B cell (primary cell): ENCODE data around the gene WWC1. TPM values are rescaled to one million over a fixed set of nuclear protein-coding genes. Genes with fewer than 3 reads are reported as not detected.

ENCODE experiments used
- ATAC-seq: fragments of 200-7000 bp; cut with Tn5 transposase; one replicate; pipeline ENCODE4 v1.10.0; 2021; ENCODE audit warnings: low read depth, mild to moderate bottlenecking, moderate number of reproducible peaks, moderate library complexity
- CTCF ChIA-PET: fragments of 350-600 bp; sonication (Branson Sonifier 250); formaldehyde crosslinking; loops from one replicate; lab custom pipeline; 2021; ENCODE audit warnings: antibody characterized with exemption, inconsistent platforms; lab: Charles Lee
- POLR2A ChIA-PET: fragments of 350-600 bp; sonication (Branson Sonifier 250); formaldehyde crosslinking; loops from one replicate; lab custom pipeline; 2021; ENCODE audit warnings: antibody characterized with exemption; lab: Charles Lee
- DNase-seq: peaks from one replicate; pipeline ENCODE4 v3.0.0; 2013
- H2AFZ ChIP-seq: 2 replicates; pipeline ENCODE4 v1.6.1; 2012; ENCODE audit warnings: mild to moderate bottlenecking, low read depth, low read length; ENCODE audit not compliant: insufficient read depth, poor library complexity, severe bottlenecking
- H3K27ac ChIP-seq, 2 donors: 1 replicate in 1 of 2; 2 replicates in 1 of 2; pipeline ENCODE4 v1.5.1; 2012 to 2013; ENCODE audit warnings: low read length in 2 of 2, mild to moderate bottlenecking in 2 of 2, moderate library complexity in 1 of 2
- H3K27me3 ChIP-seq, 4 experiments: fragments of 200-600 bp in 1 of 4; sonication (generic) in 1 of 4; replicated peaks in 1 of 4; 1 replicate in 2 of 4; 2 replicates in 2 of 4; pipeline versions ENCODE4 v1.6.1 to v1.7.0; 2013 to 2016; ENCODE audit warnings: low read length in 3 of 4, mild to moderate bottlenecking in 2 of 4, mixed read lengths in 1 of 4, moderate library complexity in 1 of 4; ENCODE audit not compliant: insufficient read depth in 4 of 4, control insufficient read depth in 3 of 4; ENCODE audit errors: control extremely low read depth in 1 of 4
- H3K36me3 ChIP-seq, 2 experiments: replicated peaks in 1 of 2; 1 replicate in 1 of 2; 2 replicates in 1 of 2; pipeline versions ENCODE4 v1.6.1 to v1.7.1; 2013; ENCODE audit warnings: low read length in 1 of 2; ENCODE audit not compliant: insufficient read depth in 2 of 2, control insufficient read depth in 1 of 2; ENCODE audit errors: control extremely low read depth in 1 of 2, extremely low read depth in 1 of 2
- H3K4me1 ChIP-seq, 2 donors: fragments of 200-600 bp in 1 of 2; sonication (generic) in 1 of 2; 1 replicate in 1 of 2; 2 replicates in 1 of 2; pipeline versions ENCODE4 v1.5.1 to v1.6.1; 2013 to 2017; ENCODE audit warnings: low read length in 2 of 2; ENCODE audit not compliant: control insufficient read depth in 2 of 2, insufficient read depth in 2 of 2
- H3K4me2 ChIP-seq: replicated peaks from 2 replicates; pipeline ENCODE3; 2012; ENCODE audit warnings: mild to moderate bottlenecking, low read depth, low read length; ENCODE audit not compliant: poor library complexity, severe bottlenecking
- H3K4me3 ChIP-seq, 5 experiments: fragments of 200-600 bp in 1 of 5; sonication (generic) in 1 of 5; 1 replicate in 3 of 5; 2 replicates in 2 of 5; pipeline versions ENCODE4 v1.5.1 to v1.7.0; 2011 to 2016; ENCODE audit warnings: low read length in 4 of 5, mild to moderate bottlenecking in 4 of 5, low read depth in 2 of 5, control low read depth in 1 of 5, moderate library complexity in 1 of 5; ENCODE audit not compliant: insufficient read depth in 1 of 5; ENCODE audit errors: control extremely low read depth in 1 of 5, extremely low read depth in 1 of 5
- H3K79me2 ChIP-seq: fragments of 200-600 bp; sonication (generic); one replicate; pipeline ENCODE4 v1.6.0; 2016; ENCODE audit warnings: low read length; ENCODE audit not compliant: control insufficient read depth, insufficient read depth
- H3K9ac ChIP-seq: fragments of 200-600 bp; sonication (generic); 2 replicates; pipeline ENCODE4 v1.6.1; 2017; ENCODE audit warnings: mild to moderate bottlenecking, low read length, moderate library complexity
- H3K9me3 ChIP-seq, 3 donors: one replicate each; pipeline versions ENCODE4 v1.6.1 to v1.7.1; 2013; ENCODE audit warnings: low read length in 2 of 3; ENCODE audit not compliant: control insufficient read depth in 2 of 3, insufficient read depth in 1 of 3; ENCODE audit errors: control extremely low read depth in 1 of 3
- H4K20me1 ChIP-seq: 2 replicates; pipeline ENCODE4 v1.6.0; 2012; ENCODE audit warnings: mild to moderate bottlenecking, low read length; ENCODE audit not compliant: insufficient read depth, control insufficient read depth, poor library complexity, severe bottlenecking
- H3K27ac Mint-ChIP-seq: one replicate; pipeline ENCODE4 v1.8.0; 2021; ENCODE audit warnings: mixed read lengths
- H3K27me3 Mint-ChIP-seq: one replicate; pipeline ENCODE4 v1.8.0; 2021; ENCODE audit warnings: mixed read lengths
- H3K4me1 Mint-ChIP-seq: one replicate; pipeline ENCODE4 v1.8.0; 2021; ENCODE audit warnings: mixed read lengths
- H3K4me3 Mint-ChIP-seq: one replicate; pipeline ENCODE4 v1.8.0; 2021; ENCODE audit warnings: mixed read lengths
- H3K9me3 Mint-ChIP-seq: one replicate; pipeline ENCODE4 v1.8.0; 2022; ENCODE audit warnings: mixed read lengths; ENCODE audit not compliant: insufficient read depth
- CTCF ChIP-seq: fragments of 200-600 bp; IDR thresholded peaks from one replicate; pipeline ENCODE4 v1.8.0; 2022; ENCODE audit warnings: antibody characterized with exemption, mild to moderate bottlenecking
- EZH2 ChIP-seq: IDR thresholded peaks from 2 replicates; pipeline ENCODE4 v1.6.1; 2012; ENCODE audit warnings: borderline replicate concordance, low read depth, mild to moderate bottlenecking, moderate library complexity, low read length; ENCODE audit not compliant: insufficient read depth, poor library complexity, severe bottlenecking
- WGBS: methylation state at CpG from one replicate; pipeline ENCODE4 v1.1.5; 2013; ENCODE audit warnings: missing lambda C conversion rate; ENCODE audit not compliant: insufficient coverage; 5-methylcytosine and 5-hydroxymethylcytosine counted together
- intact Hi-C: fragments of 100-400 bp; cut with micrococcal nuclease; formaldehyde crosslinking; loops from one replicate; pipeline ENCODE4 v1.10.0; 2022
- polyA plus RNA-seq: library from polyadenylated mRNA; depleted of rRNA; stranded (reverse); fragments of >200 nt; gene quantifications from 2 replicates; pipeline ENCODE4 v1.2.3, GENCODE V29; 2012
- total RNA-seq, 2 donors: library from RNA; stranded (reverse); fragments of 120-200 nt in 1 of 2; gene quantifications; 1 replicate in 1 of 2; 2 replicates in 1 of 2; pipeline versions ENCODE4 v1.2.3 to v1.2.4, GENCODE V29; 2013 to 2022

Gene WWC1
- total and polyA plus RNA-seq, 2 donors (not counting 1 experiment from before 2014, with no cell fraction given): 1.5 to 2.0 TPM

DNA sequence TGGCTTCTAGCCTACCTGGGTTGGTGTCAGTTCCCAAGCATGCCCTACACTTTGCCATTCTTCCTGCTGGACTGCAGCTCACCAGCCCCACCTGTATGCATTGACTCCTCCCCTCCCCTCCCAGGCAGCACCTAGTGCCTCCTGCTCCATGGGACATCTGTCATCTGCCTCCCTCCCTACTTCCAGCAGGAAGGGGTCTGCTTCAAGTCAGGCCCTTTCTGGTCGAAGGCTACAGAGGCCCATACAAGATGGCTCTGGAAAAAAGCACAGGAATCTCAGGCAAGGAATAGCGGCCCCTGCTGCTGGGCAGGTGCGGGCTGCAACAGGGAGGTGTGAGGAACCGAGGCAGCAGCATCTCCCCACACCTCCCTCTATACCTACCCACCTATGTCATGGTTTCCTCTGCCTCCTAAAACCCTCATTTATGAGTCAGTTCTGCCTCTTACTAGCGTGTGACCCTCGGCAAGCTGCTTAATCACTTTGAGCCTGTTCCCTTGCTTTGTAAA lies 19.7 kb downstream of the WWC1 start:
- H3K4me2 ChIP-seq: no peak overlapping the region
- H3K9ac ChIP-seq: no peak overlapping the region
- no peaks in the 10 kb centered on the region for H3K79me2 ChIP-seq
- H3K9me3 ChIP-seq: no peaks in the 10 kb centered on the region
- Mint-ChIP-seq H3K4me3 (no peak overlapping the region), H3K9me3 (no peaks in the 10 kb centered on the region), H3K27ac (no peak overlapping the region), H3K27me3 (no peaks in the 10 kb centered on the region), H3K4me1 (no peaks in the 10 kb centered on the region)
- POLR2A ChIA-PET: no interaction called here
- H3K36me3 ChIP-seq: no peaks in the 10 kb centered on the region
- no peaks in the 10 kb centered on the region for H4K20me1 ChIP-seq
- H3K4me1 ChIP-seq: no peaks in the 10 kb centered on the region
- no peak overlapping the region for H2AFZ ChIP-seq
- TF ChIP-seq EZH2 (no peak), CTCF (no peak)
- H3K27me3 ChIP-seq: no peaks in the 10 kb centered on the region
- CTCF ChIA-PET: no interaction called here
- intact Hi-C loops: no loop called here
- WGBS: 96% methylated on average over 4 of the region's 6 CpGs
- ATAC-seq (no peak), DNase-seq (no peak)
- no peak overlapping the region for H3K4me3 ChIP-seq
- H3K27ac ChIP-seq: no peak overlapping the region

- H3K27ac Mint-ChIP-seq: no peak overlapping the region
- POLR2A ChIA-PET: no interaction called here
- Histone ChIP-seq H4K20me1 (no peaks in the 10 kb centered on the region), H3K79me2 (no peaks in the 10 kb centered on the region), H2AFZ (no peak overlapping the region), H3K9ac (no peak overlapping the region), H3K36me3 (no peaks in the 10 kb centered on the region), H3K9me3 (no peaks in the 10 kb centered on the region), H3K27ac (no peak overlapping the region), H3K4me2 (no peak overlapping the region), H3K27me3 (no peaks in the 10 kb centered on the region), H3K4me1 (no peaks in the 10 kb centered on the region), H3K4me3 (no peak overlapping the region)
- no peak overlapping the region for H3K4me3 Mint-ChIP-seq
- TF ChIP-seq EZH2 (no peak), CTCF (no peak)
- H3K4me1 Mint-ChIP-seq: no peaks in the 10 kb centered on the region
- CTCF ChIA-PET: interaction anchor here (0.7 kb wide), 1 partner anchor 437 kb away, joined by 4 read pairs; no protein-coding TSS in a partner anchor
- 91% methylated on average over 7 of the region's 11 CpGs for WGBS
- DNase-seq (no peak), ATAC-seq (no peak)
- intact Hi-C loops: no loop called here
- no peaks in the 10 kb centered on the region for H3K9me3 Mint-ChIP-seq
- H3K27me3 Mint-ChIP-seq: no peaks in the 10 kb centered on the region
These were observed 21.3 kb downstream of the WWC1 start for GRCh38 chr5:168312606-168313295.
